ENCODE data around the gene CECR2.

The CECR2 gene

DNA sequence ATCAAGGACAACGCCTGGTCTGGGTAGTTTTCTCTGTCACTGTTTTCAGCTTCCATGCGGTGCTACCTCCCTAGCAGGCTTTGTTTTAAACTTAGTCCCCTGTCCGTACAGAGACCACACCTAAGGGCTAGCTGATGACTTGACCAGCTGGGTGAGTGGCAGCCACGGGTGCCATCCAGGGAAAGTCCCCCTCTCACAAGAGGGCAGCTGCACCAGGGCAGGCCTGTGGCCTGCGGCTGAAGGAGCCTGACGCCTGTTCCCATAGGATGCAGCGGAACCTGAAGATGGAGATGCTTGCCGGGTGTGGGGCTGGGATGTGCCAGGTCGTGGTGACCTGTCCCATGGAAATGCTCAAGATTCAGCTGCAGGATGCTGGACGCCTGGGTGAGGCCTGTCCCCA lies 213.9 kb downstream of the CECR2 start:
- H3K9me3 ChIP-seq (ENCODE audit: control insufficient read depth, low read length) = no peaks in the 10 kb centered on the region
- DNase-seq = no peak
- no peaks in the 10 kb centered on the region for H3K36me3 ChIP-seq (ENCODE audit: control insufficient read depth, insufficient read depth, low read length)
- no peak overlapping the region for H3K27ac ChIP-seq (ENCODE audit: insufficient read depth, low read length, poor library complexity, severe bottlenecking)
- no peaks in the 10 kb centered on the region for H3K27me3 ChIP-seq (replicated peaks; ENCODE audit: control insufficient read depth, insufficient read depth, low read length, poor library complexity, severe bottlenecking)
- H3K4me3 ChIP-seq (ENCODE audit: insufficient read depth, low read depth, low read length, poor library complexity, severe bottlenecking) = no peak overlapping the region
- no peaks in the 10 kb centered on the region for H3K4me1 ChIP-seq (ENCODE audit: control insufficient read depth, insufficient read depth, low read length, poor library complexity, severe bottlenecking)

- no peak for DNase-seq
- no peak overlapping the region for H3K4me3 ChIP-seq (ENCODE audit: insufficient read depth, low read depth, low read length, poor library complexity, severe bottlenecking)
- no peaks in the 10 kb centered on the region for H3K4me1 ChIP-seq (ENCODE audit: control insufficient read depth, insufficient read depth, low read length, poor library complexity, severe bottlenecking)
- H3K27me3 ChIP-seq (replicated peaks; ENCODE audit: control insufficient read depth, insufficient read depth, low read length, poor library complexity, severe bottlenecking) = no peaks in the 10 kb centered on the region
- peaks cover 15% of the 10 kb centered on the region for H3K36me3 ChIP-seq (ENCODE audit: control insufficient read depth, insufficient read depth, low read length)
- no peak overlapping the region for H3K27ac ChIP-seq (ENCODE audit: insufficient read depth, low read length, poor library complexity, severe bottlenecking)
- no peaks in the 10 kb centered on the region for H3K9me3 ChIP-seq (ENCODE audit: control insufficient read depth, low read length)
These were observed 217.7 kb downstream of the CECR2 start for GRCh38 chr22:17586831-17587440.

DNA sequence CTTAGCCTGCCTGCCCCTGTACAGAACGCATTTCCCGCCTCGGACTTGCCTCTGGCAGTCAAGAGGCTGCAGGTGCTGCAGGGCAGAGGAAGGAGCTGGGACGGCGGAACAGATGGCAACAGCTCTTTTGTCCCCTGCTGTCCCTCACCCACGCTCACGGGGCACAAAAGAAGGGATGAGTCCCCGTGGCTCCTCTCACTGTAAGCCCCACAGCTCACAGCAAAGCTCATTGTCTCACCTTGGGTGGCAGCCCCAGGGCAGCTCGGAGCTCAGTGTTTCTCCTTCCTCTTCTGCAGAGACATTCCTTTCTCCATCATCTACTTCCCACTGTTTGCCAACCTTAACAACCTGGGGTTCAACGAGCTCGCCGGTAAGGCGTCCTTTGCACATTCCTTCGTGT lies 218.4 kb downstream of the CECR2 start:
- H3K27me3 ChIP-seq (replicated peaks; ENCODE audit: control insufficient read depth, insufficient read depth, low read length, poor library complexity, severe bottlenecking) = no peaks in the 10 kb centered on the region
- H3K36me3 ChIP-seq (ENCODE audit: control insufficient read depth, insufficient read depth, low read length) = peaks cover 22% of the 10 kb centered on the region
- H3K4me1 ChIP-seq (ENCODE audit: control insufficient read depth, insufficient read depth, low read length, poor library complexity, severe bottlenecking) = no peaks in the 10 kb centered on the region
- no peaks in the 10 kb centered on the region for H3K9me3 ChIP-seq (ENCODE audit: control insufficient read depth, low read length)
- H3K4me3 ChIP-seq (ENCODE audit: insufficient read depth, low read depth, low read length, poor library complexity, severe bottlenecking) = no peak overlapping the region
- H3K27ac ChIP-seq (ENCODE audit: insufficient read depth, low read length, poor library complexity, severe bottlenecking) = no peak overlapping the region
- DNase-seq = no peak

DNA sequence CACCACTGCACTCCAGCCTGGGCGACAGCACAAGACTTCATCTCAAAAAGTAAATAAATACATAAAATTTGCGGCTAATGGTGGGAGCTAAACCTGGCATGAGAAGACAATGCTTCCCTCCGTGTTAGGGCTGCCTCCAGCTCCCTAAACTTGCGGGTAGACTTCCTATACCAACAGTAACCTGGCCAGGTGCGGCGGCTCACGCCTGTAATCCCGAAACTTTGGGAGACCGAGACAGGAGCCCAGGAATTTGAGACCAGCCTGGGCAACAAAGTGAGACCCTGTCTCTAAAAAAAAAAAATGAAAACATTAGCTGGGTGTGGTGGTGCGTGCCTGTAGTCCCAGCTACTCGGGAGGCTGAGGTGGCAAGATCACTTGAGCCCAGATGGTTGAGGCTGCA lies 219.3 kb downstream of the CECR2 start:
- Histone ChIP-seq H3K27ac (ENCODE audit: insufficient read depth, low read length, poor library complexity, severe bottlenecking) (no peak overlapping the region), H3K27me3 (replicated peaks; ENCODE audit: control insufficient read depth, insufficient read depth, low read length, poor library complexity, severe bottlenecking) (no peaks in the 10 kb centered on the region), H3K4me3 (ENCODE audit: insufficient read depth, low read depth, low read length, poor library complexity, severe bottlenecking) (no peak overlapping the region), H3K4me1 (ENCODE audit: control insufficient read depth, insufficient read depth, low read length, poor library complexity, severe bottlenecking) (no peaks in the 10 kb centered on the region), H3K36me3 (ENCODE audit: control insufficient read depth, insufficient read depth, low read length) (peaks cover 29% of the 10 kb centered on the region), H3K9me3 (ENCODE audit: control insufficient read depth, low read length) (no peaks in the 10 kb centered on the region)
- DNase-seq = no peak

DNA sequence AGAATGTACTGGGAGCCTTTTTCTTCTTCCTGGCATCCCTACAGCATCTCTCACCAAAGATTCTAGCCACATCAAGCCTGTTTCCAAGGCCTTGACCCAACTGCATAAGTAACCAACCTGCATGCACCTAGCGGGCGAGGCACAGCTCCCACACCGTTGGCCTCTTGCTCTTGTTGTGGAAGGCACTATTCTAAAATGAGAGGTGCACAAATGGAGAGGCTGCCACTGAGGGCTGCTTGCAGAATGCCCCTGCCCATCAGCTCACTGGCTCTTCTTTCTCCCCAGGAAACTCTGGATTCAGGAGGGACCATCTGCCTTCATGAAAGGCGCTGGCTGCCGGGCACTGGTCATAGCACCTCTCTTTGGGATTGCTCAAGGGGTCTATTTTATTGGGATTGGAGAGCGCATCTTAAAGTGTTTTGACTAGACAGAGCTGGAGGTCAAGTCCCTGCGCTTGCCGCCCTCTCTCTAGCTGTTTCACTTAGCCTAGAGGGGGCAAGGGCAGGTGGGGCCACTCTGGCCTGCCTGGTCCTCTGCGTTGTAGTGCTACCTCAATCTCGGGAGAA lies 220.6 kb downstream of the CECR2 start:
- Histone ChIP-seq H3K27ac (ENCODE audit: insufficient read depth, low read length, poor library complexity, severe bottlenecking) (no peak overlapping the region), H3K9me3 (ENCODE audit: control insufficient read depth, low read length) (no peaks in the 10 kb centered on the region), H3K4me3 (ENCODE audit: insufficient read depth, low read depth, low read length, poor library complexity, severe bottlenecking) (no peak overlapping the region), H3K27me3 (replicated peaks; ENCODE audit: control insufficient read depth, insufficient read depth, low read length, poor library complexity, severe bottlenecking) (no peaks in the 10 kb centered on the region), H3K4me1 (ENCODE audit: control insufficient read depth, insufficient read depth, low read length, poor library complexity, severe bottlenecking) (no peaks in the 10 kb centered on the region), H3K36me3 (ENCODE audit: control insufficient read depth, insufficient read depth, low read length) (peaks cover 42% of the 10 kb centered on the region)
- no peak for DNase-seq

DNA sequence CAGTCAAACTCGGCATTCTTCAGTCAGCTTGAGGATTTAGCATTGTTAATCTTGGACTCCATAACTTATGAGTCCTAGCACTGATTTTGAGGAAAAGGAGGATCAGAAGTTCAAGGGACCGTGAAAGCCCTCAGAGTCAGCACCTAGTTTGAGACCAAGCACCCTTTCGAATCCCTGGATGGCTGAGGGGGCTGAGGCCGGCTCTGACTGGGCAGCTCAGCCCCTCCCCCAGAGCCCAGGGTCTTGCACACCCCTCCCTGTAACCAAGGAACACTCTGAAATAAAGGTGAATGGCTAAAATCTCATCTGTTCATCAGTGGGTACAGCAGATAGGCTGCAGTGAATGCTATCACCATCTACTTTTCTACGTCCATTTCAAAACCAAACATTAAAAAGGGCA lies 221.3 kb downstream of the CECR2 start:
- no peak for DNase-seq
- no peak overlapping the region for H3K4me3 ChIP-seq (ENCODE audit: insufficient read depth, low read depth, low read length, poor library complexity, severe bottlenecking)
- H3K27ac ChIP-seq (ENCODE audit: insufficient read depth, low read length, poor library complexity, severe bottlenecking) = no peak overlapping the region
- no peaks in the 10 kb centered on the region for H3K27me3 ChIP-seq (replicated peaks; ENCODE audit: control insufficient read depth, insufficient read depth, low read length, poor library complexity, severe bottlenecking)
- H3K4me1 ChIP-seq (ENCODE audit: control insufficient read depth, insufficient read depth, low read length, poor library complexity, severe bottlenecking) = no peaks in the 10 kb centered on the region
- peaks cover 43% of the 10 kb centered on the region for H3K36me3 ChIP-seq (ENCODE audit: control insufficient read depth, insufficient read depth, low read length)
- H3K9me3 ChIP-seq (ENCODE audit: control insufficient read depth, low read length) = no peaks in the 10 kb centered on the region

- DNase-seq = no peak
- Histone ChIP-seq H3K4me1 (ENCODE audit: control insufficient read depth, insufficient read depth, low read length, poor library complexity, severe bottlenecking) (no peaks in the 10 kb centered on the region), H3K27ac (ENCODE audit: insufficient read depth, low read length, poor library complexity, severe bottlenecking) (no peak overlapping the region), H3K9me3 (ENCODE audit: control insufficient read depth, low read length) (no peaks in the 10 kb centered on the region), H3K27me3 (replicated peaks; ENCODE audit: control insufficient read depth, insufficient read depth, low read length, poor library complexity, severe bottlenecking) (no peaks in the 10 kb centered on the region), H3K4me3 (ENCODE audit: insufficient read depth, low read depth, low read length, poor library complexity, severe bottlenecking) (no peak overlapping the region), H3K36me3 (ENCODE audit: control insufficient read depth, insufficient read depth, low read length) (peaks cover 54% of the 10 kb centered on the region)
These were observed 222.9 kb downstream of the CECR2 start for GRCh38 chr22:17592201-17592600.

- no peak for DNase-seq
- no peaks in the 10 kb centered on the region for H3K4me1 ChIP-seq (ENCODE audit: control insufficient read depth, insufficient read depth, low read length, poor library complexity, severe bottlenecking)
- no peaks in the 10 kb centered on the region for H3K9me3 ChIP-seq (ENCODE audit: control insufficient read depth, low read length)
- H3K4me3 ChIP-seq (ENCODE audit: insufficient read depth, low read depth, low read length, poor library complexity, severe bottlenecking) = no peak overlapping the region
- H3K27me3 ChIP-seq (replicated peaks; ENCODE audit: control insufficient read depth, insufficient read depth, low read length, poor library complexity, severe bottlenecking) = no peaks in the 10 kb centered on the region
- peaks cover 84% of the 10 kb centered on the region for H3K36me3 ChIP-seq (ENCODE audit: control insufficient read depth, insufficient read depth, low read length)
- H3K27ac ChIP-seq (ENCODE audit: insufficient read depth, low read length, poor library complexity, severe bottlenecking) = no peak overlapping the region
These were observed 227.0 kb downstream of the CECR2 start for GRCh38 chr22:17596226-17596625.

DNA sequence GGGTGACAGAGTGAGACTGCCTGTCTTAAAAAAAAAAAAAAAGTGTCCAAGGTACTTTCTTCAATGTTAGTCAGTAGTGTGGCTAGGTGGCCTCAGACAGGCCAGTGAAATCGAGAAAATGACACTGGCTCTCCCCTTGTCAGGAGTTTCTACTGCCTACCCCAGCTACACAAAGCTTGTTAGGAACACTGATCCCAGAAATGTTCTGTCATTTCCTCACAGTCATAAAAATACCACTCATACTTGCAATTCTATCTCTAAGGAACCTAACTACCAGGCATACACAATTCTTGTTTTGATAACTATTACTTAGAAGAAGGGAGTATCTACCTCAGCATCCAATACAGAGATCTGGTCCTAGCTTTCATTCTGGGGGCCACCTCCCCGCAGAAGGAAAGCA lies 228.0 kb downstream of the CECR2 start:
- Histone ChIP-seq H3K4me1 (ENCODE audit: control insufficient read depth, insufficient read depth, low read length, poor library complexity, severe bottlenecking) (no peaks in the 10 kb centered on the region), H3K9me3 (ENCODE audit: control insufficient read depth, low read length) (no peaks in the 10 kb centered on the region), H3K27ac (ENCODE audit: insufficient read depth, low read length, poor library complexity, severe bottlenecking) (no peak overlapping the region), H3K36me3 (ENCODE audit: control insufficient read depth, insufficient read depth, low read length) (peaks cover 78% of the 10 kb centered on the region), H3K4me3 (ENCODE audit: insufficient read depth, low read depth, low read length, poor library complexity, severe bottlenecking) (no peak overlapping the region), H3K27me3 (replicated peaks; ENCODE audit: control insufficient read depth, insufficient read depth, low read length, poor library complexity, severe bottlenecking) (no peaks in the 10 kb centered on the region)
- DNase-seq = no peak

- Histone ChIP-seq H3K36me3 (ENCODE audit: control insufficient read depth, insufficient read depth, low read length) (peaks cover 69% of the 10 kb centered on the region), H3K27ac (ENCODE audit: insufficient read depth, low read length, poor library complexity, severe bottlenecking) (no peak overlapping the region), H3K27me3 (replicated peaks; ENCODE audit: control insufficient read depth, insufficient read depth, low read length, poor library complexity, severe bottlenecking) (no peaks in the 10 kb centered on the region), H3K9me3 (ENCODE audit: control insufficient read depth, low read length) (no peaks in the 10 kb centered on the region), H3K4me1 (ENCODE audit: control insufficient read depth, insufficient read depth, low read length, poor library complexity, severe bottlenecking) (no peaks in the 10 kb centered on the region), H3K4me3 (ENCODE audit: insufficient read depth, low read depth, low read length, poor library complexity, severe bottlenecking) (no peak overlapping the region)
- DNase-seq = no peak
These were observed 229.1 kb downstream of the CECR2 start for GRCh38 chr22:17598318-17598717.
